ENCODE measurements around the gene SLC25A22.

SLC25A22 gene

DNA sequence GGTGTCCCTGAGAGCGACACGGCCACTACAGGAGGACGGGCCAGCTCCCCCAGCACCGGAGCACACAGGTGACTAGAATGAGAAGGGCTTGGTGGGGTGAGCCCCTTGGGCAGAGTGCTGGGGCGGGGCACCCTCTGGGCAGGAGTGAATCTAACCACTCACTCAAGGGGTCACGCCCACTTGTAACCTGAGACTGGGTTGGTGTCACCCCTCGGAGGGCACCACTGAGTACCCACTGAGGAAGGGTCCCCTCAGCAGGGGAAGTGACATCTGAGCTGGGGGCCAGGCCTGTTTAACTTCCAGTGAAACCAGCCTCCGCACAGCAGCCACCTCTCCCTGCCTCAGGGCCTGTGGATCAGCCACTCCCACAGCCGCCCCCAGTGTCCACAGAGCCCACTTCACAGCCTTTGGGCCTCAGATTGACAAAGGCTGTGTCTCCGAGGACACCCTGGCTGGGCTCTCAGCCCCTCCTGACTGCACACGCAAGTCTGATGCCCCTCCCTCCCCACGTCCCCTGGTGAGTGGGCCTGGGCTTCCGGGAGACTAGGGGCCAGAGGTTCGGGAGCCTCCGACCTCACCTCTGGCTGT lies 26.4 kb downstream of the SLC25A22 start:
- DNase-seq (ENCODE audit: low spot score): no peak

DNA sequence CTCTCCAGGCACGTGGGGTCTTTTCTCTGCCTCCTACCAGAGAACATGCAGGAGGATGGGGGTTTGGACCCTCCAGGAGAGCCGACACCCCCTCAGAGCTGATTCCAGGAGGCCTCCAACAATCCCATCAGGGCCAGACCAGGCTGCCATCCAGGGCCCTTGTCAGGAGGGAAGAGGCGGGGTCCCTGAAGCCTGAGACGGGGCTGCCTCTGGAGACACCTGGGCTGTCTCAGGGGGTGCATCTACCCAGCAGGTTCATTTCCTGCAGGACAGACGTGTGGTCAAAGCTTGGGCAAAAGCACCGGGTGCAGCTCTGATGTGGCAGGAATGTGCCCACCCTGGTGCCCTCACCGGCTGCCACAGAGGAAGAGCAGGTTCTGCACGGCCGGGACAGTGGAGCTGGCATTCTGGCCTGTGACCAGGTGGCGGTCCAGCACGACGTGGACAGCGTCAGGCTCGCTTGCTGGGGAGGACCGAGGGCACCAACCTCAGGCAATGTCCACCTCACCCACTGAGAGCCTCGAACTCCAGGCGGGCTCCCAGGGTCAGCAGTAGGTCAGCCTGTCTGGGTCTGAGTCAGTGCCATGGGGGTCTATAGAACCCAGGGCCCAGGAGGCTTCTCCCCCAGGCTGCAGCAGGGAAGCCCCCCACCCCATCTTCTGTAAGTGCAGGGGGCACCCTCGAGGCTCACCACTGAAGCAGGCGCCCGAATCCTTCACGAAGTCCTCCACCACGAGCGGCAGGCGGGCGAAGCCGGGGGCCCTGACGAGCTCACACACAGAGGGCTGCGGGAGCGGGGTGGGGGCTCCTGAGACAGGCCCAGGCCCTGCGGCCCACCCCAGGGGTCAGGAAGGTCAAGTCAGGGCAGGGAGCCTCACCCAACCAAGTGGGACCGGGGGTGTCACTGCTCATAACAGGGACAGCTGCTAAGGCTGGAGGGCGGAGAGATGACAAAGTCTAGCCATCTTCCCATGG lies 27.2 kb downstream of the SLC25A22 start:
- no peak for DNase-seq (ENCODE audit: low spot score)

DNA sequence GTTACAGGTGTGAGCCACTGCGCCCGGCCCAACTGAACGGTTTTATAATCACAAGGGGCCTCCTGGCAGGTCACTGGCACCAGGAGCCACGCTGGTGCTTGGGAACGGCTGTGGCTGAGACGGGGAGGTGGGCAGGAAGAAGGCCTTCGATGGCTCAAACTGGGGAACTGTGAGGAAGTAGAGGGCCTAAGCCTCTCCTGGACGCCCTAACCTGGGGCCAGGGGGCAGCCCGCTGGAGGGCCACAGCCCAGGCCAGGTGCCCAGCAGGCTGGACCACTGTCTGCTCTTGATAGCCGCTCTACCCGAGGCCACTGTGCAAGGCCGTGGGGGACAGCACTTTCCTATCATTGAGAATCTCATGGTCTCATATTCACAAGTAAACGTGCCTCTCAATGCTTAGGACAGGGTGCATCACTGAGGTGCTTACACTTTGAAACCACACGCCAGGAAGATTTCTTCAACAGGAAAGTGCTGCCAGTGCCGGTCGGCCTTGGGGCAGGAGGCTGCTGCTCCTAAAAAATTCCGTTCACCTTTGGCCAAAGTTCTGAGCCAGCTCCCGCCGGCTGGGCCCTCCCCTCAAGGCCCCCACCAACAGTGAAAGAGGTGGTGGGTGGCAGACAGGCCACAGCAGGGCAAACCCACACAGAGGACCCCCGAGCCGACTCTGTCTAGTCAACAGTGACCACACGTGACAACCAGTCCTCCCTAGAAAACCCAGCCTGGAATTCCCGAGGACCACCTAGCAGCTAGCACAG lies 28.0 kb downstream of the SLC25A22 start:
- DNase-seq (ENCODE audit: low spot score): no peak

DNA sequence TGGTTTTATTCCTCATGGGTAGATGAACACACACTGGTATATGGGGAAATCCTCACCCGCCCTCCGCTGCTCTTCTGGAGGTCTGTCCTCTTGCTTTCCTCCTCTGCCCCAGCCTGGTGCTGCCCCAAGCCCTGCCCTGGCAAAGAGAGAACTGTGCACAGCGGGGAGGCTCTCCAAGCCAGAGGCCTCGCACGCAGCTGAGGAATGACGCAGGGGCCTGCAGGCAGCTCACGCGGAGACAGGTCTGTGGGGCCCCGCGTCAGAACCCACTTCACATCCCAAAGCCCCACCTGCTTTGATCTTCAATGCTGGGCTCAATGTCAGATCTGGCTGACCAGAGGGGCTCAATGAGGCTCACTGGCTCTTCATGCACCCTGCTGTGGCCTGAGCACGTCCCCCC lies 30.8 kb downstream of the SLC25A22 start:
- no peak for DNase-seq (ENCODE audit: low spot score)

DNA sequence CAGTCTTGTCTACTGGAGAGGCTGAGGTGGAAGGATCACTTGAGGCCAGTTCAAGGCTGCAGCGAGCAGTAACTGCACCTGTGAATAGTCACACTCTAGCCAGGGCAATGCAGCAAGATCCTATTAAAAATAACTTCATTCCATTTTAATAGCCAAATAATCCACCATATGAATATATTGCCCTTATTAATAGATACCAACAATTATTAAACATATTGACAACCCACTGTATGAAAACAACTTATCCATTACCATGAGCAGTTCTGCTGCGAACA lies 31.2 kb downstream of the SLC25A22 start:
- DNase-seq (ENCODE audit: low spot score): no peak

DNA sequence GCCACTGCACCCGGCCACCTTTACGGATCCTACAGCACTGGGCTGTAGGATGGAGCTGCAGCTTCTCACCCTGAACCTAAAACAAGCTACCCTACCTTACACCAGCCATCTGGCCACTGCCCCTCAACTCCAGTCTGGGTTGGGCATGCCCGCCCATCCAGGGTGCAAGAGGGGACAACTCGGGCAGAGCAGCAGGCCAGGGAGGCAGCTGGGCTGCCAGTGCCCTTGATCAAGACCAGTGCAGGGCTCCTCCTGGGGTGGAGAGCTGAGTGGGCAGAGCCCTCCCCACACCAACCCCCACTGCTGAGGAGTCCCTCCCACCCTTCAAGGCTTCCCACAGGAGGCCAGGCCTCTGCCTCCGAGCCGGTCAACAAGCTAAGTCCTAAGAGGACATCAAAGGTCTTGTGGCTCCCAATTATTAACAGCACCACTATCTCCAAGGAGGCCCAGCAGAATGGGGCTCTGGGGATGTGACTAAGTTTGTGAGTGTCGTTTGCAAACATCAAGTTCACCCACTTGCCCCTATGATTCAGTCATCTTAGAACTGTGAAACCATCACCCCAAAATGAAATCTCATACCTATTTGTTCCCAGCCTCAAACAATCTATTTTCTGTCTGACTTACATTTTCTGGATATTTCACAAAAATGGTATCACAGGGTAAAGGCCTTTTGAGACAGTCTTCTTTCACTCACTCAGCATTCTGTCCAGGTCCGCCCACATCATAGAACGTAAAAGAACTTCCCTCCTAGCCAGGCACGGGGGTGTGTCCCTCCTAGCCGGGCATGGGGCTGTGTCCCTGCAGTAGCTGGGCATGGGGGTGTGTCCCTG lies 31.8 kb downstream of the SLC25A22 start:
- no peak for DNase-seq (ENCODE audit: low spot score)

DNA sequence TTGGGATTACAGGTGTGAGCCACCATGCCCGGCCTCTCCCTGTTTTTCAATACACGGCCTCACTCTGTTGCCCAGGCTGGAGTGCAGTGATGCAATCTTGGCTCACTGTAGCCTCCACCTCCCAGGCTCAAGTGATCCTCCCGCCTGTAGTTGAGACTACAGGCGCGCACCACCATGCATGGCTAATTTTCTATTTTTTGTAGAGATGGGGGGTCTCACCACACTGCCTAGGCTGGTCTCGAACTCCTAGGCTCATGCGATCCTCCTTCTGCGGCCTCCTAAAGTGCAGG lies 32.3 kb downstream of the SLC25A22 start:
- DNase-seq (ENCODE audit: low spot score): no peak

DNA sequence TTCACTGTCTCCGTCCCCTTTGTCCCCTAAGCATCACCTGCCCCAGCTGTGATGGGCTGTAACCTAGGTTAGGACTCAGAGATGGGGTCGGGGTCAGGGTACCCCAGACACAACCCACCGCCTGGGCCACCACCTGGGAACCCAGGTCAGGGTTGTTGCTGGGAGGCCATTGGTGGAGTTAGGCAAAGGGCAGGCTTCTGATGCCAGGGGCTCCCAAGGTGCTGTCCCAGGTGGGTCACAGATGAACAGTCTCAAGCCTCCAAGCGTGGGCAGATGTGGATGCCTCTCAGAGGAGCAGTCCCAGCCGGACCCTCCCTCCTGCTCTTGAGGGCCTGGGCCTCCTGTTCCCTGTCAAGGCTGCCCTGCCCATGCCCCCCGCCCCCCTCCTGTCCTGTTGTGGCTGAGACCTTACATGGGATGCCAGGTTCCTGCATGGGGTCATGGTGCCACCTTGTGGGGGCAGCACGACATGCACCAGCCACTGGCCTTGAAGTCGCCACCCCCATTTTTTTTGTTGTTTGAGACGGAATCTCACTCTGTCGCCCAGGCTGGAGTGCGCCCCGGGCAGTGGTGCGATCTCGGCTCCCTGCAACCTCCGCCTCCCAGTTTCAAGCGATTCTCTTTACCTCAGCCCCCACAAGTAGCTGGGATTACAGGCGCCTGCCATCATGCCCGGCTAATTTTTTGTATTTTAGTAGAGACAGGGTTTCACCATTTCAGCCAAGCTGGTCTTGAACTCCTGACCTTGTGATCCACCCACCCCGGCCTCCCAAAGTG lies 32.9 kb downstream of the SLC25A22 start:
- peak; percentile 52 for DNase-seq (ENCODE audit: low spot score)

DNA sequence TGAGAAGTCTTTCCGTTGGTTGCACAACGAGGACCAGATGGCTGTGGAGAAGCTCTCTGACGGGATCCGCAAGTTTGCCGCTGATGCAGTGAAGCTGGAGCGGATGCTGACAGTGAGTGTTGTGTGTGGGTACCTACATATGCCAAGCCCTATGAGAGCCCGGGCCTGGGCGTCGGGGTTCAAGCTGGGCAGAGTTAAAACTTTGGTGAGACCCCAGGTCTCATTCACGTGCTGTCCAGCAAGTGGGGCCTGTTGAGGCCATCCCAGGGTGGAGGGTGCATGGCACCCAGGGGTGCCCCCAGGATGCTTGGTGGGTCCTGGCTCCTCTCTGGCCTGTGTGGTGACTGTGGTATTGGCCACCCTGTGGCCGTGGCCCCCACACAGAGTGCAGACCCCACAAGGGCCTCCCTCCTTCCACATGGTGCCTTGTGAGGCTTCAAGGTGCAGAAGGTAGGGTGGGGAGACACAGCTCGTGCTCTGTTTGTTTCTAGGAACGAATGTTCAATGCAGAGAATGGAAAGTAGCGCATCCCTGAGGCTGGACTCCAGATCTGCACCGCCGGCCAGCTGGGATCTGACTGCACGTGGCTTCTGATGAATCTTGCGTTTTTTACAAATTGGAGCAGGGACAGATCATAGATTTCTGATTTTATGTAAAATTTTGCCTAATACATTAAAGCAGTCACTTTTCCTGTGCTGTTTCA lies 33.6 kb downstream of the SLC25A22 start:
- DNase-seq (ENCODE audit: low spot score): no peak

DNA sequence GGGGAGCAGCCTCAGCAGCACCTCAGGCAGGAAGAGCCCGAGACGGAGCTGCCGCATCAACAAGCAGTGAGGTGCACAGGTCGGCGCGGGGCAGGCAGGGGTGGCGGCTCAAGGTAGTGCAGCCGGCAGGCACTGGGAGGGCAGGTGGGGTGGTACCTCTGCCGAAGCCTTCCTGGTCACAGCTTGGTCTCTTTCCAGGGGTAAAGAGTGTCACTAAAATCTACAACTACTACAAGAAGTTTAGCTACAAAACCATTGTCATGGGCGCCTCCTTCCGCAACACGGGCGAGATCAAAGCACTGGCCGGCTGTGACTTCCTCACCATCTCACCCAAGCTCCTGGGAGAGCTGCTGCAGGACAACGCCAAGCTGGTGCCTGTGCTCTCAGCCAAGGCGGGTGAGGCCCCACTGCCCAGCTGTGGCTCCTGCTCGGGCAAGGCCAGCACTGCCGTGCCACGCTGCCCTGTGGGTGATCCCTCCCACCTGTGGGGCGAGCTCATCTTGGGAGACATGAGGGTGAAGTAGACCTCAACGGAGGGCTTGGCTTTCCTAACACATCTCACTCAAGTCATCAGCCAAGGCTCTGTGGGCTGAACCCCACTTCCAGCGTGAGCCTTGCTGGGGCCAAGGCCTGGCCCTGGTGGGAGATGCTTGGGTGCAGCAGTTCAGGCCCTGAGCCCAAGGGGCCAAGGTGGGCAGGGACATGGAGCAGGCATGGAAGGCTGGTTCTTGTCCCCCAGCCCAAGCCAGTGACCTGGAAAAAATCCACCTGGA lies 34.3 kb downstream of the SLC25A22 start:
- no peak for DNase-seq (ENCODE audit: low spot score)

DNA sequence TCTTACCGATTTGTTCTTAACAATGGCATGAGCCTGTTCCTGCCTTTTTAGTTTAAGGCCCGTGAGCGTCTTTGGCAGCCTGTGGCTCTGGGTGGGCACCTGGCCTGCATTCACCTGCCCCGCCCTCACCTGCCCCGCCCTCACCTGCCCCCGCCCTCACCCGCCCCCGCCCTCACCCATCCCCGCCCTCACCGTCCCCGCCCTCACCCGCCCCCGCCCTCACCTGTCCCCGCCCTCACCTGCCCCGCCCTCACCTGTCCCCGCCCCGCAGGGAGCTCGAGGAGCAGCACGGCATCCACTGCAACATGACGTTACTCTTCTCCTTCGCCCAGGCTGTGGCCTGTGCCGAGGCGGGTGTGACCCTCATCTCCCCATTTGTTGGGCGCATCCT lies 35.0 kb downstream of the SLC25A22 start:
- no peak for DNase-seq (ENCODE audit: low spot score)

DNA sequence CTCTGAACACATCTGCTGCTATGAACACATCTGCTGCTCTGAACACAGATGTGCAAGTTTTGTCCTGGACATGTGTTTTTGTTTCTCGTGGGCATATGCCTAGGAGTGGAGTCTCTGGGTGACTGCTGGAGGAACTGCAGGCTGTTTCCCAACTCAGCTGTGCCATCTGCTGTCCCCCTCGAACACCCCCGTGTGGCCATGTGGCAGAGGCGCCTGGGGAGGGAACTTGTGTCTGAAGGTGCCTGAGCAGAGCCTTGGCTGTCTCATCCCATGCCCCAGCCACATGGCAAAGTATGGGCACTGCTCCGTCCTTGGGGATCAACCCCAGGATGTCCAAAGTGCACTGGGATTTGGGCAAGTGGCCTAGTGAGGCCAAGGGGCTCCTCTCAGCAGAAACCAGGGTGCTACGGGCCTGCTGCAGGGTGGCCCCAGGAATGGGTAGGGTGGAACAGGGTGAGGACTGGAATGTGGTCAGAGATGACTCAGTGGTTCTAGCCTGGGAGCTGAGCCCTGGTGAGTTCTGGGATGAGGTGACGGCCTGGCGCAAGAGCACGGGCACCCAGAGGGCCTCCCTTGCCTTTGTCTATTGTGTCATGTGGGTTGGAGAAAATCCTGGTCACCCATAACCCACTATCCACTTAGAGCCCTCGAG lies 35.5 kb downstream of the SLC25A22 start:
- DNase-seq (ENCODE audit: low spot score): peak; percentile 74

DNA sequence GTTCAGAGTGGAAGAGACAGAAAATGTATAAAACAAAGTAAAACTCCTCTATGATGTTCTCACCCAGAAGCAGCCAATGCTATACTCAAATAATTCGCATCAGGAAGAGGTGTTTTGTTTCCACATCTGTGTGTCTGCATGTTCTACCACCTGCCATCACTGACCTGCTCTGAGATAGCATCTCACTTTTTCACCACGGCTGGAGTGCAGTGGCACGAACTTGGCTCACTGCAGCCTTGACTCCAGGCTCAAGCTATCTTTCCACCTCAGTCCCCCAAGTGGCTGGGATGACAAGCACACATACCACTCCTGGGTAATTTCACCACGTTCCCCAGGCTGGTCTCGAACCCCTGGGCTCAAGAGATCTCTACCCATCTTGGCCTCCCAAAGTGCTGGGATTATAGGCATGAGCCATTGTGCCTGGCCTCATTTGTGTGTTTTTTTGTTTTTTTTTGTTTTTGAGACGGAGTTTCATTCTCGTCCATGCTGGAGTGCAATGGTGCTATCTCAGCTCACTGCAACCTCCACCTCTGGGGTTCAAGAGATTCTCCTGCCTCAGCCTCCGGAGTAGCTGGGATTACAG lies 36.5 kb downstream of the SLC25A22 start:
- no peak for DNase-seq (ENCODE audit: low spot score)

DNA sequence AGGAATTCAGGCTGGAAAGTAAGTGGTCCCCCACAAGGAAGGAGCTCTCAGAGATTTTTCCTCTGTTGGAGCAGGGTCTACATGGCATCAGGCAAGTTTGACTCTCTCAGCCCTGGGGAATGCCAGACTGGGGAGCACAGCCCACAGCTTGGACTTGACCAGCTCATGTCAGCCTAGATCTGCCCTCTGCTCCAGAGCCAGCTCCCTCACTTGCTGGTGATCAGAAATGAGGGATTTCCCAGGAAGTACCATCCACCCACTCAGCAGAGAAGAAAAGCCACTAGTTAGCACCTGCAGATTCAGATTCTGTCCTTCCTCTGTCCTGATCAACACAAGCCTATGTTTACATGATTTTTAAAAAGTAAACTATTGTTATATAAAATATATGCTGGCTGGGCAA lies 37.8 kb downstream of the SLC25A22 start:
- no peak for DNase-seq (ENCODE audit: low spot score)

DNA sequence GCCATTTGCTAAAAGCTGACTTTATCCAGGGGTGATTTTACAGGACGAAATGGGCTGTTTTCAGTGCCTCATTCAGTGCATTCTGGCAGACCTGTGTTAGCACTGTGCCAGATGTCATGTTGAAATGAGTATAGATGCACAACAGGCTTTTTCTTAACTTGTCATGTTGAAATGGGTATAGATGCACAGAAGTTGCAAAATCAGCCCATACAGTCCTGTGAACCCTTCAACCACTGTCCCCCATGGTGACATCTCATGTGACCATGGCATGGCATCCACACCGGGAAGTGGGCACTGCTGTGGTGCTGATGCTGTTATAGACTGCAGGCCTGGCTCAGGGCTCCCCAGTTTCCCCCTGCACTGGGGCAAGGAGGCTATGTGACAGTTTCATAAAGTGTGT lies 48.4 kb downstream of the SLC25A22 start:
- DNase-seq (ENCODE audit: low spot score): no peak

DNA sequence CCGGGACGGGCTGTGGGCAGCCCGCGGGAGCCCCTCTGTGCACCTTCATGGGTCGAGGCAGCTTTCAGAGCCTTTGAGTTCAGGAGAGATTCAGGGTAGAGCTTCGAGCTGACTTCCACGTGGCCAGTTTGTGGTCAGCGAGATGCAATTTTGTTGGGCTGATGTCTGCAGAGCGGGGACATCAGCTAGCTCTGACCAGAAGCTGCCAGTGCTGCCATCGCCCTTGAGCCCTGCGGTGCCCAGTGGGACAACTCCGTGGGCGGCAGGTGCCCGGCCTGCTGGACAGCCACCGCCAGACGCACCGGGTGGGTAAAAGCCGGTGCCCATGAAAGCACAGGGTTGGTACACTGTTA lies 50.1 kb downstream of the SLC25A22 start:
- no peak for DNase-seq (ENCODE audit: low spot score)

DNA sequence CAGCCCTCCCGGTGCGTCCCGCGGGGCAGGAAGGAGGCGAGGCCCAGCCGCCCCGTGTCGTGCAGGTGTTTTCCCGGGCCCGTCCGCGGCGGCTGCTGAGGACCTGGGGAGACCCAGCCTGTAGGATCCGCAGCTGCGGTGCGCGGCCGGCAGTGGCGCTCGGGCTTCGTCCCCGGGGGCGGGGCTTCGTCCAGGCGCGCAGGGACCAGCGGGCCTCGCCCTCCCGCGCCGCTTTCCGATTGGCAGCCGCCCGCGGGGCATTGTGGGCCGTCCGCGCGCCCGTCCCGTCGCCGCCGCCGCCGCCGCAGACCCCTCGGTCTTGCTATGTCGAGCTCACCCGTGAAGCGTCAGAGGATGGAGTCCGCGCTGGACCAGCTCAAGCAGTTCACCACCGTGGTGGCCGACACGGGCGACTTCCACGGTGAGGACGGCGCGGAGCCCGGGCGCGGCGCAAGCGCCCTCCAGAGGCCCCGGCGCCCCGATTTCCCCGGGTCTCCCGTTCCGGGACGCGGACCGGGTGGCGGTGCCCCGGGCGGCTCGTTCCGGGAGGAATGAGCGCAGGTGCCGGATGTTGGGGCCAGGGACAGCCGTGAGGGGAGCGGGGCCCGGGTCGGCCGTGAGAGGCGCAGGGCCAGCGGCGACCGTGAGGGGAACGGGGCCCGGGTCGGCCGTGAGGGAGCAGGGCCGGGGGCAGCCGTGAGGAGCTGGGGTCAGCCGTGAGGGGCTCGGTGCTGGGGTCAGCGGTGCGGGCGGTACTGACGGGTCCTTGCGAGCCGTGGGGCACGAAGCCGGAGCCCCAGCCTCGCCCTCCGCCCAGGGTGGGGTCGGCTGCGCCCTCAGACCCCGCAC lies 50.7 kb downstream of the SLC25A22 start, which contains the start of gene TALDO1:
Gene TALDO1 (plus strand): TSS at position 307 of the 849 bp plus-strand sequence. CDS start 18 bp downstream, at position 325.
- peak; percentile 77 for DNase-seq (ENCODE audit: low spot score)

All from pons (tissue), 1 donor.